ENCODE data around the gene TNRC18.

GRCh38 chr7:5289355-5289754, 134.3 kb downstream of the TNRC18 start:
- TF ChIP-seq ZNF565 (CRISPR knock-in tag; conservative IDR thresholded peaks at IDR 0.05; ENCODE audit: low read depth), result no peak
- TF ChIP-seq RARB (CRISPR knock-in tag; IDR thresholded peaks at IDR 0.05), result no peak
- no peak for TF ChIP-seq POU6F1 (CRISPR knock-in tag; IDR thresholded peaks at IDR 0.05; ENCODE audit: borderline replicate concordance, low read depth)
- TF ChIP-seq PATZ1 (CRISPR knock-in tag; IDR thresholded peaks at IDR 0.05; ENCODE audit: borderline replicate concordance), result no peak
- TF ChIP-seq BACH2 (CRISPR knock-in tag; IDR thresholded peaks at IDR 0.05; ENCODE audit: borderline replicate concordance), result no peak
- no peak for TF ChIP-seq ZNF8 (CRISPR knock-in tag; IDR thresholded peaks at IDR 0.05)
- no peak for TF ChIP-seq ARNTL (CRISPR knock-in tag; IDR thresholded peaks at IDR 0.05; ENCODE audit: borderline replicate concordance, low read depth)
- no peak for TF ChIP-seq PPARA (CRISPR knock-in tag; IDR thresholded peaks at IDR 0.05; ENCODE audit: borderline replicate concordance)
- TF ChIP-seq ESRRG (CRISPR knock-in tag; IDR thresholded peaks at IDR 0.05), result no peak
